Measurements from ENCODE around the gene LTN1. TPM values are rescaled to one million over a fixed set of nuclear protein-coding genes. Genes with fewer than 3 reads are reported as not detected.

The LTN1 gene
- total RNA-seq, 1 experiment from 2014 or later = 15.4 TPM

DNA sequence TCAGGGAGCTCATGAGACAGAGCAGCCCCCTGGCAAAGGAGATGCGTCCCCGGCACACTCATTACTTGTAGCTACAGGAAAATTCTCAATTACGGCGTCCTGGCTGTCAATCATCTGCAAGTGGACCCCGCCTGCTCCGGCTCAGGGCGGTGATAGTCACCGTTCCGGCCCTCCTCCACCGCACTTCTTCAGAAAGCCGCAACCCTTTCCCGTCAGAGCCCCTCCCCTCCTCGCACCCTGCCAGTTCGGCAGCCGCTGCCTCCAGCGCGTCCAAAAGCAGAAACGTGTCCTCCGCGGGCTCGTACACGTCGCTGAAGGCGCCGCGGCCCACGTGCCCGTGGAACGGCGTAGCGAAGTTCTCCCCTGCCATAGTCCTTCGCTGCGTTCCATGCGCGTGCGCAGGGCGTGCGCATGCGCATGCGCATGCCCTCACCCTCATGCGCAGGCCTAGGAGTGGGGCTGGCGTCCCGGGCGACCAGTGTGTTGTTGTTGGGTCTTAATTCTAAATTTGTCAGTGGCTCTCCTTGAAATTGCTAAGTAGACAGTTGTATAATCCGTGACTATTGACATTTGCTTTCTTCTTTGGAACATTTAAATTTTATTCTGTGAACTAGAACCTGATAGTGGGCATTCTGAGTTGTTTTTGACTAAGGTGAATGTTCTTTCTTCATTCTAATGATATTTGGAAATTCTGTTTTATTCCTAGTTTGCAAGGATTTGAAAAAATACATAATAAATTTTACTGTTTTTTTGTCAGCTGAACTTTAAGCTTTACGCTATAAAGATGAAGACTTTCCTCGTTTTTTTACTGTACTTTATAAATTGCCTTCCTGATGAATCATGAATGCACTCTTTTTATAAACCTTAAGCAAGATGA, 107.5 kb downstream of the LTN1 start:
- Mint-ChIP-seq H3K27ac (ENCODE audit: unreplicated experiment) (peak overlapping the region; percentile 98), H3K4me3 (ENCODE audit: low read depth, unreplicated experiment) (peak overlapping the region; percentile 99), H3K36me3 (ENCODE audit: insufficient read depth, unreplicated experiment) (peaks cover 9% of the 10 kb centered on the region), H3K27me3 (ENCODE audit: unreplicated experiment) (peaks cover 5% of the 10 kb centered on the region), H3K9me3 (ENCODE audit: low read depth, unreplicated experiment) (no peaks in the 10 kb centered on the region), H3K4me1 (ENCODE audit: low read depth, unreplicated experiment) (no peaks in the 10 kb centered on the region)
- DNase-seq = peak; percentile 71
- CTCF ChIA-PET = no interaction called here
- TF ChIP-seq, protein P1, sequence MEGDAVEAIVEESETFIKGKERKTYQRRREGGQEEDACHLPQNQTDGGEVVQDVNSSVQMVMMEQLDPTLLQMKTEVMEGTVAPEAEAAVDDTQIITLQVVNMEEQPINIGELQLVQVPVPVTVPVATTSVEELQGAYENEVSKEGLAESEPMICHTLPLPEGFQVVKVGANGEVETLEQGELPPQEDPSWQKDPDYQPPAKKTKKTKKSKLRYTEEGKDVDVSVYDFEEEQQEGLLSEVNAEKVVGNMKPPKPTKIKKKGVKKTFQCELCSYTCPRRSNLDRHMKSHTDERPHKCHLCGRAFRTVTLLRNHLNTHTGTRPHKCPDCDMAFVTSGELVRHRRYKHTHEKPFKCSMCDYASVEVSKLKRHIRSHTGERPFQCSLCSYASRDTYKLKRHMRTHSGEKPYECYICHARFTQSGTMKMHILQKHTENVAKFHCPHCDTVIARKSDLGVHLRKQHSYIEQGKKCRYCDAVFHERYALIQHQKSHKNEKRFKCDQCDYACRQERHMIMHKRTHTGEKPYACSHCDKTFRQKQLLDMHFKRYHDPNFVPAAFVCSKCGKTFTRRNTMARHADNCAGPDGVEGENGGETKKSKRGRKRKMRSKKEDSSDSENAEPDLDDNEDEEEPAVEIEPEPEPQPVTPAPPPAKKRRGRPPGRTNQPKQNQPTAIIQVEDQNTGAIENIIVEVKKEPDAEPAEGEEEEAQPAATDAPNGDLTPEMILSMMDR (IDR thresholded peaks at IDR 0.05; ENCODE audit: unreplicated experiment) = no peak
- intact Hi-C loops (cut with micrococcal nuclease; ENCODE audit: unreplicated experiment) = no loop called here
- no TSS peak for BruUV-seq (replicated peaks)

- H3K27ac Mint-ChIP-seq (ENCODE audit: unreplicated experiment) = peak overlapping the region; percentile 98
- H3K36me3 Mint-ChIP-seq (ENCODE audit: insufficient read depth, unreplicated experiment) = peaks cover 9% of the 10 kb centered on the region
- H3K4me3 Mint-ChIP-seq (ENCODE audit: low read depth, unreplicated experiment) = peak overlapping the region; percentile 99
- TF ChIP-seq, protein P1 (IDR thresholded peaks at IDR 0.05; ENCODE audit: unreplicated experiment) = no peak
- intact Hi-C loops (cut with micrococcal nuclease; ENCODE audit: unreplicated experiment) = no loop called here
- CTCF ChIA-PET = no interaction called here
- BruUV-seq (replicated peaks) = no TSS peak
- H3K9me3 Mint-ChIP-seq (ENCODE audit: low read depth, unreplicated experiment) = no peaks in the 10 kb centered on the region
- no peaks in the 10 kb centered on the region for H3K4me1 Mint-ChIP-seq (ENCODE audit: low read depth, unreplicated experiment)
- no peak for DNase-seq
- H3K27me3 Mint-ChIP-seq (ENCODE audit: unreplicated experiment) = no peaks in the 10 kb centered on the region
These were observed 108.2 kb downstream of the LTN1 start for GRCh38 chr21:28884481-28884880.

GRCh38 chr21:28883931-28884330, 108.7 kb downstream of the LTN1 start:
- Mint-ChIP-seq H3K36me3 (ENCODE audit: insufficient read depth, unreplicated experiment) (peaks cover 9% of the 10 kb centered on the region), H3K27ac (ENCODE audit: unreplicated experiment) (no peak overlapping the region), H3K27me3 (ENCODE audit: unreplicated experiment) (no peaks in the 10 kb centered on the region), H3K4me1 (ENCODE audit: low read depth, unreplicated experiment) (no peaks in the 10 kb centered on the region), H3K9me3 (ENCODE audit: low read depth, unreplicated experiment) (no peaks in the 10 kb centered on the region), H3K4me3 (ENCODE audit: low read depth, unreplicated experiment) (peak overlapping the region; percentile 99)
- CTCF ChIA-PET = no interaction called here
- TF ChIP-seq, protein P1 (IDR thresholded peaks at IDR 0.05; ENCODE audit: unreplicated experiment) = no peak
- intact Hi-C loops (cut with micrococcal nuclease; ENCODE audit: unreplicated experiment) = no loop called here
- no TSS peak for BruUV-seq (replicated peaks)
- DNase-seq = no peak

- Mint-ChIP-seq H3K27me3 (ENCODE audit: unreplicated experiment) (no peaks in the 10 kb centered on the region), H3K36me3 (ENCODE audit: insufficient read depth, unreplicated experiment) (peaks cover 9% of the 10 kb centered on the region), H3K4me3 (ENCODE audit: low read depth, unreplicated experiment) (no peak overlapping the region), H3K27ac (ENCODE audit: unreplicated experiment) (no peak overlapping the region), H3K9me3 (ENCODE audit: low read depth, unreplicated experiment) (no peaks in the 10 kb centered on the region), H3K4me1 (ENCODE audit: low read depth, unreplicated experiment) (no peaks in the 10 kb centered on the region)
- TF ChIP-seq, protein P1 (IDR thresholded peaks at IDR 0.05; ENCODE audit: unreplicated experiment) = no peak
- CTCF ChIA-PET = no interaction called here
- no peak for DNase-seq
- intact Hi-C loops (cut with micrococcal nuclease; ENCODE audit: unreplicated experiment) = no loop called here
- no TSS peak for BruUV-seq (replicated peaks)
These were observed 110.3 kb downstream of the LTN1 start for GRCh38 chr21:28882345-28882744.

Other genes starting within 250 kb of the LTN1 start
- gene RWDD2B, start 26.5 kb upstream of the LTN1 start, total RNA-seq (2022) = 14.7 and 17.3 TPM in 2 replicates
- 19.5 and 21.7 TPM in 2 replicates for gene USP16, start 31.8 kb upstream of the LTN1 start, total RNA-seq (2022)
- gene CCT8, start 80.8 kb upstream of the LTN1 start, total RNA-seq (2022) = 184 and 198 TPM in 2 replicates
- gene MAP3K7CL, start 137.8 kb upstream of the LTN1 start, total RNA-seq (2022) = 2.3 and 2.7 TPM in 2 replicates